HG03354 (cell line): ENCODE results near the gene SCLT1.

Source experiments
- ATAC-seq: cut with Tn5 transposase; IDR thresholded peaks from one replicate; pipeline ENCODE4 v1.9.1; 2021; ENCODE audit warnings: mild to moderate bottlenecking; ENCODE audit not compliant: unreplicated experiment, poor library complexity, severe bottlenecking

Gene SCLT1

DNA sequence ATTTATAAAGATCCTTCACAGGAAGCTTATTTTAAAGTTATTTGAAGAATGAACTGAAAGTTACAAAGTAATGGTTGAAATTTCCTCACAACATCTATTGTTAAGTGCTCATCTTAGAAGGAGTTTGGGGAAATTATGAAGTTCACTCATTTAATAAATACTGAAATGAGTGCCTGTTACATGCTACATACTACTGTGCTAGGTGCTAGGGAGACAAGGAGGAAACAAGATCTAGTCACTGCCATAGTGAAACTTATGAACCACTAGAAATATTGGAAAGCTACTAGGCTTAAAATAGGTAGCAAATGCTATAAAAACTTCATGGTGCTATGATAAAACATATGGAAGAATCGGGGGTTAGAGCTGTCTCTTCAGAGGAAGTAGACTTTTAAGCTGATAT lies 186.8 kb downstream of the SCLT1 start:
- no peak for ATAC-seq

DNA sequence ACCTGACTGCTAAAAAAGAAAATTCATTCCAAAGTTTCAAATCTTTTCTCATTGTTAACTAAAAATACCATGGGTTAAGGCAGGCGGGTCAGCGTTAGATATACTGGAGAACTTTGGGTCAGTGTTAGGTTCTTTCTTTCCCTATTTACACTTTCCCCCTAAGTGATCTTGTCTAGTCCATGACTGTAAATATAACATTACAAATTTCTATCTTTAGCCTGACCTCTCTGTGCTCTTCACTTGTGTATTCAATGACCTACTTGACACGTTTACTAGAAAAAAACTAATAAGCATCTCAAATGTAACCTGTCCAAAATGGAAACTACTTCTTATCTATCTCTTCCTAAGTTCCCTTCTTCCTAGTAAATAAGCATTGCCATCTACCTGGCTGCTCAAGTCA lies 188.5 kb downstream of the SCLT1 start:
- ATAC-seq = no peak

DNA sequence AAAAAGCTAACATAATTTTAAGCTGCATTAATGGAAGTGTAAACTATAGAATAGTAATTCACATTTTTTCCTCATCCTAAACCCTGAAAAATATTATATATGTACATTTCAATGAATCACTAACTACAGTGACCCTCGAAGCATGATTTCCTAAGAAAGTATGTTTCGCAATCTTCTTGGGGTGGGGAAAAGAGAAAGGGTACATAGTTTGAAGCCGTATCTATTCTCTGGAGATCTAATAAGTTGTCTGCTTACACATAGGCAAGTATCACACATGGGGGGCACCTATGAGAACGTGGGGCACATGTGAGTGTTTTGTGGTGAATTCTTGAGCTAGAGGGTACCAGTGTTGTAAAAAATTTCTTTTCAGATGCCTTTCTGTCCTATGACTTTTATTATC lies 212.7 kb downstream of the SCLT1 start:
- no peak for ATAC-seq

DNA sequence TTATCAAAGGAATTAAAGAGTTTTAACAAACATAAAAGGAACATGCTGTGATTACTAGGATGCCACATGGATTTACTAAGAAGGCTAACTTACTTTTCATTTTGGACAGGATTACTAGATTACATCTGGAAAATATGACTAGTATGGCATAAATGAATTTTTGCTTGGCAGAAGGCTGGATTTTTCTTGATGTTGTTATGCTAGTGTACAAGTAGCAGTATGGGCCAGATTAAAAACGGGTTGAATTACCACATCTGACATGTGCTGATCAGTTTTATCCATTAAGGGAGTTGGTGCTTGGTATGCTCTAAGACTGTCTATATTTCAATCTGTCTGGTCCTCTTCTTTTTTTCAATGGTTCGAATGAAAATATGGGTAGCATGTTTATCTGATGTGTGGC lies 213.4 kb downstream of the SCLT1 start:
- no peak for ATAC-seq

DNA sequence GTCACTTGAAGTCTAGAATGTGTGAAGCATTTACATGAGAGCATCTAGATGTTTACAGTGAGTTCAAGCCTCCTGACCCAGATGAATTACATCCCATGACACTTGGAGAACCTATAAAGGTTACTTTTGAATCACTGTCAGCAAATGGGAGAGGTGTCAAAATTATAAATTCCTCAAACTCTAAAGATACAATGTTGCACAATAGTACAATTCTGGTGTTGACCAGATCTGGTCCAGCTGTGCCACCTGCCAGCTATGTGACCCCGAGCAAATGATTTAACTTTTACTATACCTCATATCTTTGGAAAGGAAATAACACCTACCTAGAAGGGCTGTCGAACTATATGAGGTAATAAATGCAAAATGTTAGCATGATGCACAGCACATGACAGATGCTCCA lies 214.1 kb downstream of the SCLT1 start:
- no peak for ATAC-seq

DNA sequence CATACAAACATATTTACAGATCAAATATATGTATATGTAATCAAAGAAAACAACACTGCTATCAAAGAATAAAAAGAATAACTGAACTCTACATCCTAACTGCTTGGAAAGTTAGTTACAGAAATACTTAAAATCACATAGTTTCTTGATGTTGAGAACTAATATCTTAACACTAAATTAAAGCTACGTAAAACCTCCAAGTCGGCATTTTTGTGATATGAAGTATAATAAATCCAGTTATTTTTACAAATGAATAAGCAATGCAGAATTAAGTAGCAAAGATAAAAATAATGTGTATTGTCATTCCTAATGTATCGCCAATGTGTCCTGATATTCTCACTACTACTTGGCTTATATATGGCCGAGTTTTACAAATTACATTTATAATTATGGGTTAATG lies 215.4 kb downstream of the SCLT1 start:
- no peak for ATAC-seq

DNA sequence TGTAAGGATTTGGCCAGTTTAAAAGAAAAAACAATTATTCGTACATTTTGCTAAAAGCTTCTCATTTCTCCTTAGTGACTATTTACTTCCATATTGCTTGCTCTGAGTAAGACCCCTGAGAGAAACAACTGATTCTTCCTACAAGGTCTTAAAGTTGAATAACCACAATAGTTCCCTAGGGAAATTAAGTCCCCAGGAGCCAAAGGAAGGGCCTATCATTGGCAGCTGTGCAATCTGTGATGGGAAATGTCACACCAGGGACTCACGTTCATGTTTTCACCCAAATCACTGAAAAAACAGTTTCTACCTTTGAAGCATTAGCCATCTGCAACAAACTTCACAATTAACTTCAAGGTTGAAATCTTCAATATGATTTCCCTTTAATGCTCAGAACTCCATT lies 217.1 kb downstream of the SCLT1 start:
- no peak for ATAC-seq

DNA sequence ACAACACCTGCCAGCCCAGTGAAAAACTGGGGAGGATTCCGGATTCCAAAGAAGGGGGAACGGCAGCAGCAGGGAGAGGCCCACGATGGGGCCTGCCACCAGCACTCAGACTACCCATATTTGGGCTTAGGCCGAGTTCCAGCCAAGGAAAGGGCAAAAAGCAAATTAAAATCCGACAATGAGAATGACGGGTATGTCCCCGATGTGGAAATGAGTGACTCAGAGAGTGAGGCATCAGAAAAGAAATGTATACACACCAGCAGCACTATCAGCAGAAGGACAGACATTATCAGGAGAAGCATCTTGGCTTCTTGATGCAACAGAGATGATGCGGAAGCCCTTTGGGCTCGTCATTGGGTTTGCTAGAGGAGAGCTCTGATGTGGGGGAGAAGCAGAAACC lies 221.4 kb downstream of the SCLT1 start:
- no peak for ATAC-seq

DNA sequence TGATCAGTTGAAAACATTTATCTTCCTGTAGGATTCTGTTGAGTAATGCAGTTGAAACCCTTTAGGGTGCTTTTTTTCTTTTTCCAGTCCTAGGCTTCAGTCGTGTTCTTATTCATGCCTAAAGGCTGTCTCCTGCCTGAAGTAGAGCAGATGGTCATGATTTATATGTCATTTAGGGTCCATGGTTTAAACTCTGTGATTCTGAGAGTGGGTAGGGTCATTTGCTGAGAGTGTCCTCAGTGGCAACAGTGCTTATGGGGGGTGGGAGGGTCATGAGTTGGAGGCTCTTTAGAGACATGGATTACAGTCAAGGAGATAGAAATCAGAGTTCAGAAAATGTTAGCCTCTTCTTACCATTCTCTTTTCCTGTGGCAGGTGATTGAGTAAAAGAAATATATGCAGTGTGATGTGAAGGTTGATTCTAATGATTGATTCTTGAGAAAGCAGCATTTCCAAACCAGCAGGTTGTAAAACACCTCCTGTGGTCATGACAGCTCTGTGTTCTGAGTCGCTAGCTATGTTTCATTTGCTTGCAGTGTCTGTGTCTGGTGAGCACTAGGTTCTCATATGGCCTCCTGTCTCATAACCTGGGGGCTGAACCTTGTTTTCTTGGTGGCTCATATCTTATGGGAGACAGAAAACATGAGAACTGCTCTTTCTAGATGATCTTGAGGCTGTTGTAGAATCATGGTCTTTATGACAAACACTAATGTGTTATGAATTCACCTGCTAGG lies 223.4 kb downstream of the SCLT1 start:
- ATAC-seq = no peak

DNA sequence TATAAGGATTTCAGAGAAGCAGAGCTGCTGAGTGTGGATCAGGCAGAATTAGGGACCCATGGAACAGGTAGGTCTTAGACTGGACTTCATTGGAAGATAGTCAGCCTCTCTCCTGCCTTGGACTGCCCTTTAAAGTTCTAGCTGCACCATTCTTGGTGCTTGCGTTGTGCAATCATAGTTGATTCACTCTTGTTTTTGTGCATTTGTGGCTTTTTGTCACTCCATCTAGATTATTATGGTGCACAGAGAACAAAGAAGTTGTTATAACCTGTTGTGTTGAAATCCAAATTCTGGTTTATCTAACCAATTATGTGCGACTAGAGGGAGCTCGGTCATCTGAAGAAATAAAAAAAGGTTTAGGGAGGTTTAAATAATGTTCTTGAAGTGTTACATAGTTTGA lies 224.6 kb downstream of the SCLT1 start:
- ATAC-seq = no peak

DNA sequence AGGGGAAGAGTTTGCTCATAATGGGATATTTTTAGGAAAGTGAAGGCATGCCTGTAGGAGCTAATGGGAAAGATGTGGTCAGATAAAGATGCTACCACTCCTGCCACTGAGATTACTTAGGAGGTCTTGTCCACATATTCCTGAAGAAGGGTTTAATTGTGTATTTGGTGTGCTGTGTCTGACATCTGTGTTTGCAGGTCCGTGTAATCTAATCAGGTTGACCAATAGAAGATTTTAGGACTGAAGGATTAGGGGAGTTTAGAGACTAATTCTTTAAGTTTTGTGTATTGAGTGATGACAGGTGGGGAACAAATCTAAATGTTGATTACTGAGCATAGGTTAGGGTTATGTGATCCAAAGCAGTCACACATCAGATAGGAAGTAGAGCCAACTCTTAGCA lies 226.6 kb downstream of the SCLT1 start:
- no peak for ATAC-seq

DNA sequence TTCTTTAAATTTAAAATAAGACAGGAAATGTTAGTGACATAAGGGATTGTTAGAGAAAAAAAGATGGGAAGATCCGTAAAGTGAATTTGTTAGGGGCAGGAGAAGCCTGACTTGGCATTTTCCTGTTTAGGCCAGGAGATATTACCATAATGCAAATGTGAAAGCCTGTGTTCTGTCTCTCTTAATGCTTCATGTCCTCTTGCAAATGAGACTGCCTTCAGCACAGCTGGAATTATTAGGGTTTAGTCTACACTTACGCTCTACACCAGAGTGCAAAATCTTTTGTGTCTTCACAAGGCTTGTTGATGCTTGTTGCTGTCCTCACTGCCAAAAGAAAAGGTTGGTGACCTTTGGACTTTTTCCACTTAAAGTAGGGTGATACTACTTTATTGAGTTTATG lies 227.1 kb downstream of the SCLT1 start:
- no peak for ATAC-seq

DNA sequence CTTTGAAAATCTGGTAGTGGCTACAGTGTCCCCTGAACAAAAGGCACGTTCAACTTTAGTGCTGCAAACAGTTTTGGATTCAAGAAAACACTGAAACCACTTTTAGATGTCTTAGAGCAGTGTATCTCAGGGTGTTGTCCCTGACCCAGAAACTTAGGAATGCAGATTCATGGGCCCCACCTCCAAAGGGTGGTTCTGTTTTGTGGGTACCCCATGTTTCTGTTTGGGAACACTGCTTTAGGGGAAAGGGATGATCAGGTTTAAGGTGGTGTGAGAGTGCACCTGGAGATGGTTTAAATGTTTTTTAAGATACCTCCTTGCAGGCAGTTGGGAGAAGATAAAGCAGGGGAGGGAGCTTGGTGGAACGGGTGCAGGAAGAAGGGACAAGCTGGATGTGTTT lies 228.2 kb downstream of the SCLT1 start:
- ATAC-seq = no peak

DNA sequence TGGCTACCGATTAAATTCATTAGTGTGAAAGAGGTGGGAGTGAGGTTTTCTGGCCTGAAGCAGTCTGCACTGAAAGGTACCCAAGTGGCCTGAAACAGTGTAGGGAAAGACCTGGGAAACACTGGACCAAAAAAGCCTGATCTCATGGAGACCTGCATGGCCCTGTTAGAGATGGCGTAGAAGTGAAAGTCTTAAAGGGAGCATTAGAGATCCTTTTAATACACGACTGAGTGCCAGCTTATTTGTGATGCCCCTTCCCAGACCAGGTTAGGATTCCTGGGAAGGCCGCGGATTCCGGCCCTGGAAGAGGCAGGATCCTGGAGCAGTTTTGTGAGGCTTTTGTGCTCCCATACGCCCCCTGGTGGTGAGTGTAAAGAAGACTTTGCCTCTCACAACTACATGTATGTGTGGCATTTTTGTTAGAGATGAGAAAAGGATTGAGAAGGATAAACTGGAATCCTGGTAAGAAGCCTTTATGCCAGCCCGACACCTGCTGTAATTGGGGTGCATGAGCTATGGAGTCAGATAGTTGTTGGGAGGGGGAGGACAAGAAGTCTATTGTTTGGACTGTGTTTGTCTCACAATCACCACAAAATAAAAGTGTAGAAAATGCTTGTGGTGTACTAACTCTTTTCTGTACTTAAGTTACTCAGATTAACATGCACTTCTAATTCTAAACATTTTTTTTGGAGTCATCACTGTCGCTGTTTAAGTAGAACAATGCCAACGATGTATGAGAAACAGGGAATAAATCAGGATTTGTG lies 229.8 kb downstream of the SCLT1 start:
- no peak for ATAC-seq

DNA sequence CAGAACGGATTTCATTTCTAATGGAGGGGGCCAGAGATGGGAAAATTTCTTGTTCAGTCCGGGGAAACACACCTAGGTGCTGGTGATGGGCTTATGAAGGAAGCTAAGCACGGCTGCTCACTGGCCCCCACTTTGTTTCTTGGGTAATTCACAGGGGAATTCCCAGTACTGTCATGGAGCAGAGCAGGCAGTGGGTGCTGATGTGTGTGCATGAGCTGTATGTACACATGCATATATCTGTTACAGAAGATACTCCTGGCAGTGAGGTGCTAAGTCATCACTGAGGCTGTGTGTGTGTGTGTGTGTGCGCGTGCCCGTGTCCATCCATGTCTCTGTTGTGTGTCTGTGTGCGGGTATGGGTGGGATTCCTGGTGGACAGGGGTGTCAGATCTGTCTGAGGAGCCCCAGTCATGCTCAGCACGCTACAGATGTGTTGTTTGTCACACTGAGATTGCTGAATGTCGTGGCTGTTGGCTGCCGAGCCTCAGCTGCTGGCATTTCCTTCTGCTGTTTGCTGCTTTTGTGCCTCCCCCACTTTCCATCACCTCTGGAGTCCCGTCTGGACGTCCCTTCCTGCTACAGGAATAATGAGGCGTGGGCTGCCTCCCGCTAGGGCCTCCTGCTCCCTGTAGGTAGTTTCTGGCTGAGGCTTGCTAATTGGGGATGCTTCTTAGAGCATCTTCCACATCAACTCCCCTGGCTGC lies 230.6 kb downstream of the SCLT1 start:
- ATAC-seq = peak; percentile 46

DNA sequence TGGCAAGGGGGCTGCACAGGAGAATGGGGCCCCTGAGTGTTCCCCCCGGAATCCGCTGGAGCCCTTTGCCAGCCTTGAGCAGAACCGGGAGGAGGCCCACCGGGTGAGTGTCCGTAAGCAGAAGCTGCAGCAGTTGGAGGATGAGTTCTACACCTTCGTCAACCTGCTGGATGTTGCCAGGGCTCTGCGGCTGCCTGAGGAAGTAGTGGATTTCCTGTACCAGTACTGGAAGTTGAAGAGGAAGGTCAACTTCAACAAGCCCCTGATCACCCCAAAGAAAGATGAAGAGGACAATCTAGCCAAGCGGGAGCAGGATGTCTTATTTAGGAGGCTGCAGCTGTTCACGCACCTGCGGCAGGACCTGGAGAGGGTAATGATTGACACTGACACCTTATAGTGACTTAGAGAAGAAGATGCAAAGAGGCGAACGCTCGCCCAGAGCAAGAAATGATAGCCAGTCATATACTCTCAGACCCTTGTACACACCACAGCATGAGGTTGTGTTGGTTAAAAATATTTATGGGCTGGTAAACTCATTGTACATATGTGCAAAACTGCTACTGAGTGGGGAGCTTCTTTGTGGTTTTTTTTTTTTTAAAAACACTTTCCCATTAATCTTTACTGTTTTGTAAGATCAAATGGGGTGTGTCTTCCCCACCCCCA lies 231.4 kb downstream of the SCLT1 start:
- ATAC-seq = peak; percentile 49

DNA sequence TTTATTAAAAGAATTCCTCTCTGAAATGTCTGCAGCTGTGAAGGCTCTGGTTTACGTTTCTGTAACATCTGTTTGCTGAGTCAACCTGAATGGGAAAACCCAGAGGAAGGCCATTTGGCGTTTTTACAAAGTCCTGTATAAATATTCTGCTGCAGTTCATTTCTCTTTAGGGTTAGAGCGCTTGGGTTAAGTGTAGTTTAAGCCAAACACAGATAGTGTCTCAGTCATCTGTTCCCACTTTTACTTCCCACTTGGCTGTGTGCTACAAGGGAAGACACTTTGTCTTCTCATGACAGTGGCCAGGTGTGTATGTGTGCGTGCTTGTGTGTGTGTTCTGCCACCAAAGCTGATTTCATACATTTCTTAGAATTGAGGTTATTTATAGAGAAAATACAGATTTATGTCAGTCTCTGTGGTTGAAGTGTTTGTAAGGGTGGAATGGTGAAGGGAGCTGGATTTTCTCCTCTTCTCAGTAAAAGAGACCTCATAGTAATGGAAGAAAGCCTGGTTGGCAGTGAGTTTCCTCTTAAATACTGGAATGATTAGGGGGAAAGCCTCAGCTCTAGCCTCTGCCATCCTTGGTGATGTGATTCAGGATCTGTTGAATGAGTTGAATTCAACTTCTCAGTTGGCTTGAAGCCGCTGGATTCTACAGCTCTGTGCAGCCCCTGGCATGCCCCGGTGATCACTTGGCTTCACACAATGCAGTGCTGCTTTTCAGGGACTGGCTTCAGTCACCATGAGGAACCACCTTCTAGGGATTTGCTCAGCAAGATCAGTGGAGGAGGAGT lies 233.3 kb downstream of the SCLT1 start:
- no peak for ATAC-seq

DNA sequence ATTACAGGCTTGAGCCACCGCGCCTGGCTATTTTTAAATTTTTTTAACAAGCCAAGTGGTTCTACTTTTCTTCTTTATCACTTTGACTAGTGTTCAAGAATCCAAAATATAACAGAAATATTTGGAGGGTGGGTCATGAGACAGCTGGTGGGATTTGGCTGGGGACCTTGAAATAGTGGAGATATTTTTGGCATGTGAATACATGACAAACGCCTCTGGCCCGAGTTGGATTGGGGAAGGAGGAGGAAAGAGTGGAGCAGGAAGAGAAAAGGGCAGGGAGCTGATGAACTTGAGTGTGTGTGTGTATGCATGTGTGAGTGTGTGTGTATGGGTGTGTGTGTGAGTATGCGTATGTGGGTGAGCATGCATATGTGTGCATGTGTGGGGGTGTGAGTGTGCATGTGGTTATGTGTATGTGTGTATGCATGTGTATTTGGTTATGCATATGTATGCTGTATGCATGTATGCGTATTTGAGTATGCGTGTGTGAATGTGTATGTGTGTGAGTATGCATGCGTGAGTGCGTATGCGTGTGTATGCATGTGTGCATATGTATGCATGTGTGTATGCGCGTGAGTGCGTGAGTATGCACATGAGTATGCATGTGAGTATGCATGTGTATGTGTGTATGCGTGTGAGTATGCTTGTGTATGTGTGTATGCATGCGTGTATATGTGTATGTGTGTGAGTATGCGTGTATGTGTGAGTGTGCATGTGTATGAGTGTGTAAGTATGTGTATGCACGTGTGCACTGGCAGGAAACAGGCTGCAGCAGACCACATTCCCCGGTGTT lies 234.3 kb downstream of the SCLT1 start:
- ATAC-seq = no peak

DNA sequence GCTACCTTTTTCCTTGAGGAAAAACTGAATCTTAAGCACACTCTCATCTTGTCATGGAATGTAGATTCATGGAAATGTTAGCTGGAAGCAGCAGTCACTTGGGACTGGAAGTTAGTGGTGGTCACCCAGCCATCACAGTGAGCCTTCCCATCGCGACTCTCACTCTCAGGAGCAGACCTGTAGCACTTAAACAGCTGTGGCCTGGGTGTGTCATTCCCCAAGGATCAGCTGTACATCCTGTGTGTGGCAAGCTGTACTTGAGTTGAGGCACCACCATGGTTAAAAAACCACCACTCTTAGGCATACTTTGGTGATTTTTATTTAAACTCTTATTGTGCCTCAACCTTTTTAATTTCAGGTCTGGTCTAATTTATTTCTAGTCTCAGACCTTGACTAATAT lies 237.1 kb downstream of the SCLT1 start:
- ATAC-seq = no peak
